Neuronal stem cell (in vitro differentiated cells): ENCODE results near the gene GLDC.

Experiments
- DNase-seq: peaks from one replicate; pipeline ENCODE4 v3.0.0-alpha.2; 2013; ENCODE audit warnings: low spot score
- H2AFZ ChIP-seq: one replicate; pipeline ENCODE4 v1.6.1; 2013; ENCODE audit warnings: mild to moderate bottlenecking, low read length, inconsistent platforms
- H2AK5ac ChIP-seq: 2 replicates; pipeline ENCODE4 v1.6.1; 2013; ENCODE audit warnings: low read depth, mild to moderate bottlenecking, inconsistent platforms, low read length, moderate library complexity, mixed read lengths
- H2BK120ac ChIP-seq: 2 replicates; pipeline ENCODE4 v1.6.1; 2013; ENCODE audit warnings: low read depth, mild to moderate bottlenecking, inconsistent platforms, low read length, moderate library complexity, mixed read lengths
- H2BK12ac ChIP-seq: one replicate; pipeline ENCODE4 v1.6.1; 2013; ENCODE audit warnings: low read length, inconsistent platforms
- H2BK15ac ChIP-seq: 2 replicates; pipeline ENCODE4 v1.6.1; 2013; ENCODE audit warnings: mild to moderate bottlenecking, low read length, inconsistent platforms, mixed read lengths
- H2BK5ac ChIP-seq: one replicate; pipeline ENCODE4 v1.6.1; 2013; ENCODE audit warnings: inconsistent platforms, mild to moderate bottlenecking, low read length, moderate library complexity
- H3K14ac ChIP-seq: one replicate; pipeline ENCODE4 v1.6.1; 2013; ENCODE audit warnings: low read length, inconsistent platforms
- H3K18ac ChIP-seq: 2 replicates; pipeline ENCODE4 v1.6.1; 2013; ENCODE audit warnings: low read length, inconsistent platforms
- H3K23ac ChIP-seq: 2 replicates; pipeline ENCODE4 v1.6.1; 2013; ENCODE audit warnings: low read depth, mild to moderate bottlenecking, mixed read lengths, low read length, inconsistent platforms; ENCODE audit not compliant: poor library complexity
- H3K27ac ChIP-seq: replicated peaks from 3 replicates; pipeline ENCODE4 v1.5.1; 2013; ENCODE audit warnings: low read length, inconsistent platforms
- H3K27me3 ChIP-seq, 3 experiments: 2 replicates each; pipeline ENCODE4 v1.6.1; 2013; ENCODE audit warnings: low read length in 3 of 3, mild to moderate bottlenecking in 2 of 3, inconsistent platforms in 1 of 3, low read depth in 1 of 3, mixed read lengths in 1 of 3, moderate library complexity in 1 of 3; ENCODE audit not compliant: control insufficient read depth in 3 of 3, insufficient read depth in 3 of 3
- H3K36me3 ChIP-seq, 2 donors: replicated peaks in 1 of 2; 2 replicates each; pipeline ENCODE4 v1.6.1; 2013; ENCODE audit warnings: low read length in 2 of 2; ENCODE audit not compliant: control insufficient read depth in 2 of 2, insufficient read depth in 2 of 2
- H3K4ac ChIP-seq: 2 replicates; pipeline ENCODE4 v1.6.1; 2013; ENCODE audit warnings: inconsistent platforms, mild to moderate bottlenecking, low read length, moderate library complexity
- H3K4me1 ChIP-seq, 2 donors: 1 replicate in 1 of 2; 2 replicates in 1 of 2; pipeline ENCODE4 v1.6.1; 2013; ENCODE audit warnings: low read length in 2 of 2, low read depth in 1 of 2; ENCODE audit not compliant: control insufficient read depth in 2 of 2, insufficient read depth in 1 of 2
- H3K4me2 ChIP-seq: one replicate; pipeline ENCODE4 v1.6.1; 2013; ENCODE audit warnings: mild to moderate bottlenecking, low read length, inconsistent platforms; ENCODE audit not compliant: insufficient read depth, poor library complexity, severe bottlenecking
- H3K4me3 ChIP-seq, 2 donors: 2 replicates each; pipeline ENCODE4 v1.5.1; 2013; ENCODE audit warnings: low read length in 2 of 2, mild to moderate bottlenecking in 2 of 2, inconsistent platforms in 1 of 2, moderate library complexity in 1 of 2
- H3K79me1 ChIP-seq: one replicate; pipeline ENCODE4 v1.6.1; 2013; ENCODE audit warnings: low read depth, mild to moderate bottlenecking, inconsistent platforms, low read length, moderate library complexity
- H3K9ac ChIP-seq: one replicate; pipeline ENCODE4 v1.6.1; 2013; ENCODE audit warnings: mild to moderate bottlenecking, low read depth, low read length, inconsistent platforms; ENCODE audit not compliant: poor library complexity
- H3K9me3 ChIP-seq, 2 donors: replicated peaks in 1 of 2; 2 replicates each; pipeline versions ENCODE3 to v1.6.1; 2013; ENCODE audit warnings: low read length in 2 of 2, mild to moderate bottlenecking in 2 of 2, inconsistent platforms in 1 of 2, low read depth in 1 of 2, mixed read lengths in 1 of 2, moderate library complexity in 1 of 2; ENCODE audit not compliant: control insufficient read depth in 2 of 2, insufficient read depth in 1 of 2
- H4K8ac ChIP-seq: one replicate; pipeline ENCODE4 v1.6.1; 2013; ENCODE audit warnings: low read depth, mild to moderate bottlenecking, inconsistent platforms, low read length, moderate library complexity
- H4K91ac ChIP-seq: one replicate; pipeline ENCODE4 v1.6.1; 2013; ENCODE audit warnings: low read length, low read depth, mild to moderate bottlenecking, inconsistent platforms; ENCODE audit not compliant: poor library complexity
- WGBS, 2 donors: extraction: QIAGEN DNeasy Blood & Tissue Kit; methylation state at CpG; one replicate each; pipeline ENCODE4 v1.1.7; 2013; ENCODE audit warnings: missing lambda C conversion rate in 2 of 2, mixed read lengths in 1 of 2; ENCODE audit not compliant: insufficient read length in 2 of 2, insufficient replicate concordance in 1 of 2; ENCODE audit errors: extremely low coverage in 2 of 2; 5-methylcytosine and 5-hydroxymethylcytosine counted together

Gene GLDC

GRCh38 chr9:6641961-6642360, 3.6 kb downstream of the GLDC start:
- no peak overlapping the region for H3K27ac ChIP-seq
- H2BK120ac ChIP-seq: no peak overlapping the region
- no peak overlapping the region for H2AFZ ChIP-seq
- no peak overlapping the region for H2AK5ac ChIP-seq
- H4K8ac ChIP-seq: no peak overlapping the region
- H4K91ac ChIP-seq: no peak overlapping the region
- H3K9ac ChIP-seq: no peak overlapping the region
- no peak for DNase-seq
- H3K9me3 ChIP-seq: no peaks in the 10 kb centered on the region
- no peak overlapping the region for H3K4me2 ChIP-seq
- no peak overlapping the region for H2BK5ac ChIP-seq
- H3K4me3 ChIP-seq: no peak overlapping the region
- H2BK15ac ChIP-seq: no peak overlapping the region
- H3K18ac ChIP-seq: no peak overlapping the region
- H3K27me3 ChIP-seq: no peaks in the 10 kb centered on the region
- H2BK12ac ChIP-seq: no peak overlapping the region
- H3K23ac ChIP-seq: no peak overlapping the region
- no peak overlapping the region for H3K14ac ChIP-seq
- H3K4ac ChIP-seq: no peak overlapping the region
- H3K4me1 ChIP-seq: peaks cover 8 to 9% of the 10 kb centered on the region in 2 donors
- peaks cover 4 to 49% of the 10 kb centered on the region in 2 donors for H3K36me3 ChIP-seq
- peaks cover 4% of the 10 kb centered on the region for H3K79me1 ChIP-seq
- WGBS, 2 donors: no CpG with 5 or more reads among the region's 2 CpGs

GRCh38 chr9:6641561-6641960, 4.0 kb downstream of the GLDC start:
- peaks cover 4% of the 10 kb centered on the region for H3K79me1 ChIP-seq
- no peak overlapping the region for H2BK5ac ChIP-seq
- no peak overlapping the region for H3K4me3 ChIP-seq
- H4K91ac ChIP-seq: no peak overlapping the region
- H2AK5ac ChIP-seq: no peak overlapping the region
- H2BK12ac ChIP-seq: no peak overlapping the region
- no peak overlapping the region for H2BK15ac ChIP-seq
- no peak overlapping the region for H3K4me2 ChIP-seq
- no peak for DNase-seq
- peaks cover 4 to 49% of the 10 kb centered on the region in 2 donors for H3K36me3 ChIP-seq
- H3K9me3 ChIP-seq: no peaks in the 10 kb centered on the region
- no peak overlapping the region for H2AFZ ChIP-seq
- no peak overlapping the region for H3K14ac ChIP-seq
- H4K8ac ChIP-seq: no peak overlapping the region
- H3K23ac ChIP-seq: no peak overlapping the region
- H3K27me3 ChIP-seq: no peaks in the 10 kb centered on the region
- H2BK120ac ChIP-seq: no peak overlapping the region
- no CpG with 5 or more reads among the region's 2 CpGs for WGBS, 2 donors
- no peak overlapping the region for H3K9ac ChIP-seq
- H3K4me1 ChIP-seq: peaks cover 8 to 9% of the 10 kb centered on the region in 2 donors
- no peak overlapping the region for H3K4ac ChIP-seq
- no peak overlapping the region for H3K27ac ChIP-seq
- no peak overlapping the region for H3K18ac ChIP-seq

- H2AK5ac ChIP-seq: peak overlapping the region; percentile 5
- peaks cover 4% of the 10 kb centered on the region for H3K79me1 ChIP-seq
- H4K91ac ChIP-seq: no peak overlapping the region
- H2BK5ac ChIP-seq: no peak overlapping the region
- no peak overlapping the region for H4K8ac ChIP-seq
- H3K27me3 ChIP-seq: no peaks in the 10 kb centered on the region
- peak overlapping the region; percentile 44 for H3K27ac ChIP-seq
- H3K4ac ChIP-seq: no peak overlapping the region
- peaks cover 8 to 9% of the 10 kb centered on the region in 2 donors for H3K4me1 ChIP-seq
- no peak overlapping the region for H3K9ac ChIP-seq
- H3K18ac ChIP-seq: peak overlapping the region; percentile 59
- no peak overlapping the region for H2AFZ ChIP-seq
- H3K4me2 ChIP-seq: no peak overlapping the region
- DNase-seq: no peak
- H2BK15ac ChIP-seq: no peak overlapping the region
- no peak overlapping the region for H2BK12ac ChIP-seq
- no peak overlapping the region for H3K4me3 ChIP-seq
- peaks cover 4 to 53% of the 10 kb centered on the region in 2 donors for H3K36me3 ChIP-seq
- H3K23ac ChIP-seq: no peak overlapping the region
- WGBS, 2 donors: no CpG with 5 or more reads among the region's 5 CpGs
- H3K14ac ChIP-seq: no peak overlapping the region
- H3K9me3 ChIP-seq: no peaks in the 10 kb centered on the region
- no peak overlapping the region for H2BK120ac ChIP-seq
These were observed 4.5 kb downstream of the GLDC start for GRCh38 chr9:6641056-6641455.

GRCh38 chr9:6640268-6641051, 5.1 kb downstream of the GLDC start:
- no CpG with 5 or more reads among the region's 9 CpGs for WGBS, 2 donors
- Histone ChIP-seq H2AFZ (no peak overlapping the region), H3K4me3 (no peak overlapping the region), H3K9ac (no peak overlapping the region), H2BK12ac (no peak overlapping the region), H3K79me1 (peaks cover 4% of the 10 kb centered on the region), H3K18ac (no peak overlapping the region), H3K27me3 (no peaks in the 10 kb centered on the region), H3K4me1 (peaks cover 8 to 9% of the 10 kb centered on the region in 2 donors), H3K4ac (no peak overlapping the region), H3K27ac (peak overlapping the region; percentile 44), H3K14ac (no peak overlapping the region), H3K9me3 (no peaks in the 10 kb centered on the region), H3K36me3 (peaks cover 4 to 59% of the 10 kb centered on the region in 2 donors), H2BK15ac (no peak overlapping the region), H2BK120ac (no peak overlapping the region), H2BK5ac (no peak overlapping the region), H3K23ac (no peak overlapping the region), H2AK5ac (no peak overlapping the region), H4K8ac (no peak overlapping the region), H4K91ac (no peak overlapping the region), H3K4me2 (no peak overlapping the region)
- DNase-seq: no peak
